ENCODE data around the gene NECTIN2.

GRCh38 chr19:44883922-44884321, 37.8 kb downstream of the NECTIN2 start:
- no peak for TF ChIP-seq CTCF (IDR thresholded peaks at IDR 0.05)
- TF ChIP-seq EZH2 (IDR thresholded peaks at IDR 0.05; ENCODE audit: borderline replicate concordance, insufficient read depth, low read depth, low read length, poor library complexity, severe bottlenecking): no peak

Data from B cell (primary cell).